ENCODE measurements around the gene ZNF613. TPM values are rescaled to one million over a fixed set of nuclear protein-coding genes. Genes with fewer than 3 reads are reported as not detected.

ZNF613 gene
- 3.7 and 8.1 TPM in 2 replicates for total RNA-seq

GRCh38 chr19:51926784-51927741 lies at the start of gene ZNF613:
TSS of gene ZNF613 (plus strand) at chr19:51927472. CDS start at chr19:51936221, 8,749 bp downstream.

GRCh38 chr19:51887522-51888498 lies 39.5 kb upstream of the ZNF613 start, which contains the start of gene ZNF577:
TSS of gene ZNF577 (minus strand) at chr19:51887951. CDS start at chr19:51880382, 7,569 bp downstream.

GRCh38 chr19:51904331-51905165 lies 22.7 kb upstream of the ZNF613 start, which contains the start of gene ZNF649:
TSS of gene ZNF649 (minus strand) at chr19:51905017. CDS start at chr19:51900107, 4,910 bp downstream.

GRCh38 chr19:51986309-51987291 lies 59.3 kb downstream of the ZNF613 start, which contains the start of gene ZNF350:
TSS of gene ZNF350 (minus strand) at chr19:51986840. CDS start at chr19:51974360, 12,480 bp downstream.

Other genes with a start within 250 kb of the ZNF613 start
- gene SPACA6, start 234.1 kb upstream of the ZNF613 start, total RNA-seq = 4.0 and 21.4 TPM in 2 replicates
- not detected in 2 replicates for gene HAS1, start 203.5 kb upstream of the ZNF613 start, total RNA-seq
- not detected in 2 replicates for gene FPR1, start 175.6 kb upstream of the ZNF613 start, total RNA-seq
- gene FPR2, start 166.3 kb upstream of the ZNF613 start, total RNA-seq = not detected in 2 replicates
- not detected in 2 replicates for gene FPR3, start 132.3 kb upstream of the ZNF613 start, total RNA-seq
- gene ZNF577, start 39.5 kb upstream of the ZNF613 start, total RNA-seq = 1.4 and 3.2 TPM in 2 replicates
- 1.2 and 3.4 TPM in 2 replicates for gene ZNF649, start 22.5 kb upstream of the ZNF613 start, total RNA-seq
- gene ZNF350, start 59.4 kb downstream of the ZNF613 start, total RNA-seq = 2.3 and 4.4 TPM in 2 replicates
- gene ZNF615, start 80.7 kb downstream of the ZNF613 start, total RNA-seq = 2.3 and 4.6 TPM in 2 replicates
- gene ZNF614, start 100.9 kb downstream of the ZNF613 start, total RNA-seq = 5.5 and 5.7 TPM in 2 replicates
- 4.0 and 4.1 TPM in 2 replicates for gene ZNF432, start 121.4 kb downstream of the ZNF613 start, total RNA-seq
- 5.5 and 8.3 TPM in 2 replicates for gene ZNF841, start 168.3 kb downstream of the ZNF613 start, total RNA-seq
- gene ZNF616, start 212.5 kb downstream of the ZNF613 start, total RNA-seq = 4.6 and 6.1 TPM in 2 replicates
- 2.8 and 5.8 TPM in 2 replicates for gene ZNF836, start 244.1 kb downstream of the ZNF613 start, total RNA-seq